OCI-LY7 (cell line): ENCODE measurements around the gene CBLL1.

ENCODE experiments used
- EZH2phosphoT487 ChIP-seq: fragments of 200-600 bp; sonication (generic); IDR thresholded peaks from 2 replicates; pipeline ENCODE4 v1.6.1; 2018; ENCODE audit warnings: low read depth, borderline replicate concordance, mild to moderate bottlenecking, mixed run types, antibody characterized with exemption, low read length, moderate library complexity, mixed read lengths
- TF ChIP-seq, protein P1 (sequence below): fragments of 200-600 bp; sonication (generic); conservative IDR thresholded peaks from 2 replicates; pipeline ENCODE4 v1.5.1; 2014; ENCODE audit warnings: mild to moderate bottlenecking, antibody characterized with exemption, low read length, moderate library complexity, mixed read lengths

DNA sequence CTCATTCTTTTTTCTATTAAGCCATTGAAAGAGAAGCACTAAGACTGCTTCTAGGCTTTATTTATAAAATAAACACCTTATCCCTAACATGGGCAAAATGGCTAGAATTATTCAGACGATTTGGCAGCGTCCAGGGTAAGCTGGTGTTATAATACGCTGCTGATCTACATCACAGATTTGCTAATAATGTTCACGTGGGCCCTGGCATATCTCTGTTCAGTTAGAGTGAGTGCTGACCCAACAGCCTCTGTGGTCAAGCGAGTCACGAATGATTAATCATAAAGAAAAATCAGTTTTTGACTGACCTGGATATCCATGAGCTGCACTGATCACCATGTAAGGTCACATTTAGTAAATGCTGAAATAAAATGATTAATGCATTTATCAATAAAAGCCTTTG is 28.4 kb upstream of the CBLL1 start:
- TF ChIP-seq, protein P1, sequence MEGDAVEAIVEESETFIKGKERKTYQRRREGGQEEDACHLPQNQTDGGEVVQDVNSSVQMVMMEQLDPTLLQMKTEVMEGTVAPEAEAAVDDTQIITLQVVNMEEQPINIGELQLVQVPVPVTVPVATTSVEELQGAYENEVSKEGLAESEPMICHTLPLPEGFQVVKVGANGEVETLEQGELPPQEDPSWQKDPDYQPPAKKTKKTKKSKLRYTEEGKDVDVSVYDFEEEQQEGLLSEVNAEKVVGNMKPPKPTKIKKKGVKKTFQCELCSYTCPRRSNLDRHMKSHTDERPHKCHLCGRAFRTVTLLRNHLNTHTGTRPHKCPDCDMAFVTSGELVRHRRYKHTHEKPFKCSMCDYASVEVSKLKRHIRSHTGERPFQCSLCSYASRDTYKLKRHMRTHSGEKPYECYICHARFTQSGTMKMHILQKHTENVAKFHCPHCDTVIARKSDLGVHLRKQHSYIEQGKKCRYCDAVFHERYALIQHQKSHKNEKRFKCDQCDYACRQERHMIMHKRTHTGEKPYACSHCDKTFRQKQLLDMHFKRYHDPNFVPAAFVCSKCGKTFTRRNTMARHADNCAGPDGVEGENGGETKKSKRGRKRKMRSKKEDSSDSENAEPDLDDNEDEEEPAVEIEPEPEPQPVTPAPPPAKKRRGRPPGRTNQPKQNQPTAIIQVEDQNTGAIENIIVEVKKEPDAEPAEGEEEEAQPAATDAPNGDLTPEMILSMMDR, result no peak
- no peak for TF ChIP-seq EZH2phosphoT487
